ENCODE measurements around the gene CTNNBL1. TPM values are rescaled to one million over a fixed set of nuclear protein-coding genes. Genes with fewer than 3 reads are reported as not detected.

Gene CTNNBL1
- total and polyA plus RNA-seq, 2 experiments from 2014 or later, result 25.3 to 53.7 TPM

GRCh38 chr20:37736132-37736531, 42.3 kb downstream of the CTNNBL1 start:
- no peaks in the 10 kb centered on the region for H3K9me2 ChIP-seq (ENCODE audit: insufficient read depth)
- 98 to 100% methylated on average over 2 of the region's 2 CpGs for WGBS, 2 experiments (ENCODE audit: low coverage in 1 of 2, low lambda C conversion rate in 2 of 2, missing lambda C conversion rate in 2 of 2)
- no peak overlapping the region for H3K27ac ChIP-seq
- no peak overlapping the region for H3K9ac ChIP-seq
- H3K4me2 ChIP-seq (ENCODE audit: unreplicated experiment), result no peak overlapping the region
- peaks cover 7% of the 10 kb centered on the region; the same call in 1 of the 2 replicates for H3K4me1 ChIP-seq (ENCODE audit: insufficient read depth)
- no peak for DNase-seq
- H3K27me3 ChIP-seq (replicated peaks; ENCODE audit: insufficient read depth), result no peaks in the 10 kb centered on the region
- no peak overlapping the region for H2AFZ ChIP-seq
- TF ChIP-seq EZH2 (IDR thresholded peaks at IDR 0.05; ENCODE audit: insufficient read depth, poor library complexity, severe bottlenecking) (no peak), EZH2phosphoT487 (IDR thresholded peaks at IDR 0.05; ENCODE audit: insufficient read depth, low read depth) (no peak)
- H3K9me3 ChIP-seq (ENCODE audit: low read depth), result no peaks in the 10 kb centered on the region
- H3K79me2 ChIP-seq (ENCODE audit: insufficient read depth), result peaks cover 14% of the 10 kb centered on the region; the same call in 1 of the 2 replicates
- H4K20me1 ChIP-seq (ENCODE audit: insufficient read depth), result no peaks in the 10 kb centered on the region
- in situ Hi-C loops (cut with MboI), result no loop called here
- H3K36me3 ChIP-seq (ENCODE audit: low read depth), result peaks cover 27% of the 10 kb centered on the region
- 0 out of 2 replicates have a peak, but pooled peaks cover 6% of the 10 kb centered on the region for H3F3A ChIP-seq (ENCODE audit: insufficient read depth)
- H3K4me3 ChIP-seq, result no peak overlapping the region

GRCh38 chr20:37737826-37738420, 44.1 kb downstream of the CTNNBL1 start:
- no peak overlapping the region for H3K4me2 ChIP-seq (ENCODE audit: unreplicated experiment)
- peaks cover 20% of the 10 kb centered on the region; the same call in 1 of the 2 replicates for H3K36me3 ChIP-seq (ENCODE audit: low read depth)
- H3K27ac ChIP-seq, result no peak overlapping the region
- H3K4me1 ChIP-seq (ENCODE audit: insufficient read depth), result peaks cover 11% of the 10 kb centered on the region; the same call in 1 of the 2 replicates
- H3K4me3 ChIP-seq, result no peak overlapping the region
- H4K20me1 ChIP-seq (ENCODE audit: insufficient read depth), result peaks cover 5% of the 10 kb centered on the region; the same call in 1 of the 2 replicates
- TF ChIP-seq EZH2 (IDR thresholded peaks at IDR 0.05; ENCODE audit: insufficient read depth, poor library complexity, severe bottlenecking), result no peak
- TF ChIP-seq EZH2phosphoT487 (IDR thresholded peaks at IDR 0.05; ENCODE audit: insufficient read depth, low read depth), result no peak
- 81 to 82% methylated on average over 5 of the region's 5 CpGs for WGBS, 2 experiments (ENCODE audit: low coverage in 1 of 2, low lambda C conversion rate in 2 of 2, missing lambda C conversion rate in 2 of 2)
- no peak overlapping the region for H3K9ac ChIP-seq
- in situ Hi-C loops (cut with MboI), result no loop called here
- DNase-seq, result no peak
- H2AFZ ChIP-seq, result no peak overlapping the region
- H3K9me2 ChIP-seq (ENCODE audit: insufficient read depth), result no peaks in the 10 kb centered on the region
- 0 out of 2 replicates have a peak, but pooled peaks cover 6% of the 10 kb centered on the region for H3F3A ChIP-seq (ENCODE audit: insufficient read depth)
- no peaks in the 10 kb centered on the region for H3K27me3 ChIP-seq (replicated peaks; ENCODE audit: insufficient read depth)
- H3K79me2 ChIP-seq (ENCODE audit: insufficient read depth), result 0 out of 2 replicates have a peak, but pooled peaks cover 2% of the 10 kb centered on the region
- no peaks in the 10 kb centered on the region for H3K9me3 ChIP-seq (ENCODE audit: low read depth)

- Histone ChIP-seq H2AFZ (no peak overlapping the region), H3K27me3 (replicated peaks; ENCODE audit: insufficient read depth) (no peaks in the 10 kb centered on the region), H3K79me2 (ENCODE audit: insufficient read depth) (0 out of 2 replicates have a peak, but pooled peaks cover 8% of the 10 kb centered on the region), H3K27ac (no peak overlapping the region), H3K9ac (no peak overlapping the region), H3K4me2 (ENCODE audit: unreplicated experiment) (no peak overlapping the region), H3K4me1 (ENCODE audit: insufficient read depth) (0 out of 2 replicates have a peak, but pooled peaks cover 6% of the 10 kb centered on the region), H3F3A (ENCODE audit: insufficient read depth) (0 out of 2 replicates have a peak, but pooled peaks cover 6% of the 10 kb centered on the region), H3K36me3 (ENCODE audit: low read depth) (peaks cover 20% of the 10 kb centered on the region; the same call in 1 of the 2 replicates), H3K9me3 (ENCODE audit: low read depth) (no peaks in the 10 kb centered on the region), H3K9me2 (ENCODE audit: insufficient read depth) (no peaks in the 10 kb centered on the region), H3K4me3 (no peak overlapping the region), H4K20me1 (ENCODE audit: insufficient read depth) (peaks cover 5% of the 10 kb centered on the region; the same call in 1 of the 2 replicates)
- TF ChIP-seq EZH2phosphoT487 (IDR thresholded peaks at IDR 0.05; ENCODE audit: insufficient read depth, low read depth) (no peak), EZH2 (IDR thresholded peaks at IDR 0.05; ENCODE audit: insufficient read depth, poor library complexity, severe bottlenecking) (no peak)
- in situ Hi-C loops (cut with MboI), result no loop called here
- 80 to 86% methylated on average over 3 of the region's 3 CpGs for WGBS, 2 experiments (ENCODE audit: low coverage in 1 of 2, low lambda C conversion rate in 2 of 2, missing lambda C conversion rate in 2 of 2)
- peak; percentile 33 for DNase-seq
These were observed 47.2 kb downstream of the CTNNBL1 start for GRCh38 chr20:37741055-37741454.

GRCh38 chr20:37741570-37741969, 47.7 kb downstream of the CTNNBL1 start:
- Histone ChIP-seq H3K27ac (no peak overlapping the region), H2AFZ (no peak overlapping the region), H3K27me3 (replicated peaks; ENCODE audit: insufficient read depth) (no peaks in the 10 kb centered on the region), H3K9me3 (ENCODE audit: low read depth) (no peaks in the 10 kb centered on the region), H4K20me1 (ENCODE audit: insufficient read depth) (peaks cover 5% of the 10 kb centered on the region; the same call in 1 of the 2 replicates), H3K9me2 (ENCODE audit: insufficient read depth) (no peaks in the 10 kb centered on the region), H3F3A (ENCODE audit: insufficient read depth) (0 out of 2 replicates have a peak, but pooled peaks cover 6% of the 10 kb centered on the region), H3K36me3 (ENCODE audit: low read depth) (peaks cover 23% of the 10 kb centered on the region; the same call in 1 of the 2 replicates), H3K79me2 (ENCODE audit: insufficient read depth) (0 out of 2 replicates have a peak, but pooled peaks cover 8% of the 10 kb centered on the region), H3K4me3 (no peak overlapping the region), H3K9ac (no peak overlapping the region), H3K4me2 (ENCODE audit: unreplicated experiment) (no peak overlapping the region), H3K4me1 (ENCODE audit: insufficient read depth) (0 out of 2 replicates have a peak, but pooled peaks cover 6% of the 10 kb centered on the region)
- no peak for DNase-seq
- in situ Hi-C loops (cut with MboI), result no loop called here
- no peak for TF ChIP-seq EZH2 (IDR thresholded peaks at IDR 0.05; ENCODE audit: insufficient read depth, poor library complexity, severe bottlenecking)
- no peak for TF ChIP-seq EZH2phosphoT487 (IDR thresholded peaks at IDR 0.05; ENCODE audit: insufficient read depth, low read depth)
- 98 to 100% methylated on average over 1 of the region's 1 CpG for WGBS, 2 experiments (ENCODE audit: low coverage in 1 of 2, low lambda C conversion rate in 2 of 2, missing lambda C conversion rate in 2 of 2)

Data from GM23248 (cell line).